WTC11 (cell line): ENCODE data around the gene CNBP. TPM values are rescaled to one million over a fixed set of nuclear protein-coding genes. Genes with fewer than 3 reads are reported as not detected.

Experiments used
- ESRRA ChIP-seq: sonication (generic); formaldehyde crosslinking; IDR thresholded peaks from 2 replicates; pipeline ENCODE4 v1.8.1; 2022; ENCODE audit warnings: mild to moderate bottlenecking, missing genetic modification reagents, borderline replicate concordance
- GRHL2 ChIP-seq: fragments of 250-450 bp; sonication (Bioruptor Pico); IDR thresholded peaks from 2 replicates; pipeline ENCODE4 v1.8.0; 2022; ENCODE audit warnings: mild to moderate bottlenecking, moderate library complexity; ENCODE audit not compliant: insufficient replicate concordance, severe bottlenecking
- IRF2 ChIP-seq: sonication (generic); formaldehyde crosslinking; IDR thresholded peaks from 2 replicates; pipeline ENCODE4 v1.8.0; 2022; ENCODE audit warnings: low read depth, missing genetic modification reagents, borderline replicate concordance
- NFATC4 ChIP-seq: fragments of 250-450 bp; sonication (Bioruptor Pico); IDR thresholded peaks from 2 replicates; pipeline ENCODE4 v1.9.0; 2021; ENCODE audit warnings: mild to moderate bottlenecking
- NFYB ChIP-seq: sonication (generic); formaldehyde crosslinking; conservative IDR thresholded peaks from 2 replicates; pipeline ENCODE4 v1.8.0; 2022; ENCODE audit warnings: low read depth, missing genetic modification reagents
- OVOL2 ChIP-seq: fragments of 250-450 bp; sonication (Bioruptor Pico); IDR thresholded peaks from 2 replicates; pipeline ENCODE4 v1.9.0; 2021; ENCODE audit warnings: mild to moderate bottlenecking, borderline replicate concordance
- ZNF138 ChIP-seq: sonication (generic); formaldehyde crosslinking; conservative IDR thresholded peaks from 2 replicates; pipeline ENCODE4 v1.8.1; 2022; ENCODE audit warnings: mild to moderate bottlenecking, moderate library complexity, missing genetic modification reagents
- ZNF219 ChIP-seq: sonication (generic); formaldehyde crosslinking; IDR thresholded peaks from 2 replicates; pipeline ENCODE4 v1.8.0; 2023; ENCODE audit warnings: missing genetic modification reagents, mild to moderate bottlenecking, borderline replicate concordance
- ZNF317 ChIP-seq: sonication (generic); formaldehyde crosslinking; IDR thresholded peaks from 2 replicates; pipeline ENCODE4 v1.8.1; 2023; ENCODE audit warnings: low read depth, mild to moderate bottlenecking, moderate library complexity, missing genetic modification reagents, borderline replicate concordance
- ZNF423 ChIP-seq: fragments of 250-450 bp; sonication (Bioruptor Pico); IDR thresholded peaks from 2 replicates; pipeline ENCODE4 v2.1.2; 2022; ENCODE audit warnings: mild to moderate bottlenecking, moderate library complexity
- total RNA-seq: library from RNA; stranded (reverse); gene quantifications from 3 replicates; pipeline ENCODE4 v1.2.3, GENCODE V29; 2021
- TF ChIP-seq, protein P1 (sequence below): sonication (generic); formaldehyde crosslinking; IDR thresholded peaks from 2 replicates; pipeline ENCODE4 v1.8.1; 2023; ENCODE audit warnings: mild to moderate bottlenecking, moderate library complexity, missing genetic modification reagents
- TF ChIP-seq, protein P2 (sequence below): sonication (generic); formaldehyde crosslinking; conservative IDR thresholded peaks from 2 replicates; pipeline ENCODE4 v1.8.1; 2023; ENCODE audit warnings: mild to moderate bottlenecking, low read depth, missing genetic modification reagents, moderate library complexity
- TF ChIP-seq, protein P3 (sequence below): fragments of 250-450 bp; sonication (Bioruptor Pico); IDR thresholded peaks from 2 replicates; pipeline ENCODE4 v1.9.0; 2021; ENCODE audit warnings: mild to moderate bottlenecking
- TF ChIP-seq, protein P4 (sequence below): fragments of 200-600 bp; IDR thresholded peaks from 2 replicates; pipeline ENCODE4 v1.8.0; 2022; ENCODE audit warnings: antibody characterized with exemption
- TF ChIP-seq, protein P5 (sequence below): fragments of 250-450 bp; sonication (Bioruptor Pico); IDR thresholded peaks from 2 replicates; pipeline ENCODE4 v1.8.0; 2021; ENCODE audit warnings: mild to moderate bottlenecking
- TF ChIP-seq, protein P6 (sequence below): sonication (generic); formaldehyde crosslinking; IDR thresholded peaks from 2 replicates; pipeline ENCODE4 v1.8.1; 2023; ENCODE audit warnings: mild to moderate bottlenecking, missing genetic modification reagents, moderate library complexity
- TF ChIP-seq, protein P7 (sequence below): sonication (generic); formaldehyde crosslinking; conservative IDR thresholded peaks from 2 replicates; pipeline ENCODE4 v1.8.1; 2022; ENCODE audit warnings: mild to moderate bottlenecking, missing genetic modification reagents
- TF ChIP-seq, protein P8 (sequence below): fragments of 250-450 bp; sonication (Bioruptor Pico); IDR thresholded peaks from 2 replicates; pipeline ENCODE4 v1.9.0; 2021; ENCODE audit warnings: mild to moderate bottlenecking, borderline replicate concordance
- TF ChIP-seq, protein P9 (sequence below): sonication (generic); formaldehyde crosslinking; IDR thresholded peaks from 2 replicates; pipeline ENCODE4 v1.8.0; 2022; ENCODE audit warnings: mild to moderate bottlenecking, missing genetic modification reagents

Gene CNBP
- total RNA-seq, 1 experiment from 2014 or later: 329 TPM

DNA sequence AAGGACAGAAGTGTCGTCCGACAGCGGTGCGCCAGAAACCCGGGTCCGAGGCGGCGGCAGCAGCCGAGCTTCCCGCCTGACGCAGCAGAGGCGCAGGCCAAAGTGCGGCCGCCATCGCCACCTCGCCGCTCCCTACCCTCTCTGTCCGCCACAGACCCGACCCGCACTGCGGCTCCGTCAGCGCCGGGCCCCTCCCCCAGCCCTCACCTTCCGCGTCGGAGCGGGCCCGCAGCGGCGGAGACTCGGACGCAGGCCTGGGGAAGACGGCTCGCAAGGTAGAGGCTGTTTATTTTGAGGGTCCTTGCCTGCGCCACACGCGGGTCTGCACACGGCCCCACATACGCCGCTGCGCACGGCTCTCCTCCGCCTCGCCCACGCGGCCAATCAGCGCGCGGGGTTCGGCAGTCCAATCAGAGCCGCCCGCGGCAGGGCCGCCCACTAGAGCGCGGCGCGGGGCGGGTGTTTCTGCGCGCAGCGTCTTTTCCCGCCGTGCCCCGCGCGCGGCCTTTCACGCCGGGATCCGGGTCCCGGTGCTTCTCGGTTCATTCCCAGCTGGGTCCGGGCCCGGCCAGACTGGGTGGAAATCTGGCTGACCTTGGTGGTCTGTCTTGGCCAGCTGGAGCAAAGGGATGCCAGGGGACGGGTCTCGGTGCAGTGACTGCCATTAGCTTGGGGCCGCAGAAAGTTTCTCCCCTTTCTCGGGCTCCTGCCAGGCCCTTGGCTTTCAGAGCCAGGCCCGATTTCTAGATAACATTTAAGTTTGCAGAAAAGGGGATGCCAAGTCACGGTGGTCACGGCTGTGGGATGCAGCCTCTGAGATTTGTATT is at the start of gene CNBP (continued):
- TF ChIP-seq, protein P1, sequence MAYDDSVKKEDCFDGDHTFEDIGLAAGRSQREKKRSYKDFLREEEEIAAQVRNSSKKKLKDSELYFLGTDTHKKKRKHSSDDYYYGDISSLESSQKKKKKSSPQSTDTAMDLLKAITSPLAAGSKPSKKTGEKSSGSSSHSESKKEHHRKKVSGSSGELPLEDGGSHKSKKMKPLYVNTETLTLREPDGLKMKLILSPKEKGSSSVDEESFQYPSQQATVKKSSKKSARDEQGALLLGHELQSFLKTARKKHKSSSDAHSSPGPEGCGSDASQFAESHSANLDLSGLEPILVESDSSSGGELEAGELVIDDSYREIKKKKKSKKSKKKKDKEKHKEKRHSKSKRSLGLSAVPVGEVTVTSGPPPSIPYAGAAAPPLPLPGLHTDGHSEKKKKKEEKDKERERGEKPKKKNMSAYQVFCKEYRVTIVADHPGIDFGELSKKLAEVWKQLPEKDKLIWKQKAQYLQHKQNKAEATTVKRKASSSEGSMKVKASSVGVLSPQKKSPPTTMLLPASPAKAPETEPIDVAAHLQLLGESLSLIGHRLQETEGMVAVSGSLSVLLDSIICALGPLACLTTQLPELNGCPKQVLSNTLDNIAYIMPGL: peak; percentile 96
- TF ChIP-seq GRHL2 (CRISPR knock-in tag) (no peak), NFATC4 (no peak), NFYB (peak; percentile 87), ZNF219 (CRISPR knock-in tag) (peak; percentile 15; the same call in 1 of the 2 replicates), ESRRA (no peak), ZNF317 (CRISPR knock-in tag) (no peak), ZNF138 (CRISPR knock-in tag) (no peak; the same call in 1 of the 2 replicates), OVOL2 (CRISPR knock-in tag) (no peak), IRF2 (CRISPR knock-in tag) (0 out of 2 replicates have a peak, but pooled peaks have one; percentile 27), ZNF423 (no peak)
- TF ChIP-seq, protein P2, sequence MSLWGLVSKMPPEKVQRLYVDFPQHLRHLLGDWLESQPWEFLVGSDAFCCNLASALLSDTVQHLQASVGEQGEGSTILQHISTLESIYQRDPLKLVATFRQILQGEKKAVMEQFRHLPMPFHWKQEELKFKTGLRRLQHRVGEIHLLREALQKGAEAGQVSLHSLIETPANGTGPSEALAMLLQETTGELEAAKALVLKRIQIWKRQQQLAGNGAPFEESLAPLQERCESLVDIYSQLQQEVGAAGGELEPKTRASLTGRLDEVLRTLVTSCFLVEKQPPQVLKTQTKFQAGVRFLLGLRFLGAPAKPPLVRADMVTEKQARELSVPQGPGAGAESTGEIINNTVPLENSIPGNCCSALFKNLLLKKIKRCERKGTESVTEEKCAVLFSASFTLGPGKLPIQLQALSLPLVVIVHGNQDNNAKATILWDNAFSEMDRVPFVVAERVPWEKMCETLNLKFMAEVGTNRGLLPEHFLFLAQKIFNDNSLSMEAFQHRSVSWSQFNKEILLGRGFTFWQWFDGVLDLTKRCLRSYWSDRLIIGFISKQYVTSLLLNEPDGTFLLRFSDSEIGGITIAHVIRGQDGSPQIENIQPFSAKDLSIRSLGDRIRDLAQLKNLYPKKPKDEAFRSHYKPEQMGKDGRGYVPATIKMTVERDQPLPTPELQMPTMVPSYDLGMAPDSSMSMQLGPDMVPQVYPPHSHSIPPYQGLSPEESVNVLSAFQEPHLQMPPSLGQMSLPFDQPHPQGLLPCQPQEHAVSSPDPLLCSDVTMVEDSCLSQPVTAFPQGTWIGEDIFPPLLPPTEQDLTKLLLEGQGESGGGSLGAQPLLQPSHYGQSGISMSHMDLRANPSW (CRISPR knock-in tag): 0 out of 2 replicates have a peak, but pooled peaks have one; percentile 15
- TF ChIP-seq, protein P3, sequence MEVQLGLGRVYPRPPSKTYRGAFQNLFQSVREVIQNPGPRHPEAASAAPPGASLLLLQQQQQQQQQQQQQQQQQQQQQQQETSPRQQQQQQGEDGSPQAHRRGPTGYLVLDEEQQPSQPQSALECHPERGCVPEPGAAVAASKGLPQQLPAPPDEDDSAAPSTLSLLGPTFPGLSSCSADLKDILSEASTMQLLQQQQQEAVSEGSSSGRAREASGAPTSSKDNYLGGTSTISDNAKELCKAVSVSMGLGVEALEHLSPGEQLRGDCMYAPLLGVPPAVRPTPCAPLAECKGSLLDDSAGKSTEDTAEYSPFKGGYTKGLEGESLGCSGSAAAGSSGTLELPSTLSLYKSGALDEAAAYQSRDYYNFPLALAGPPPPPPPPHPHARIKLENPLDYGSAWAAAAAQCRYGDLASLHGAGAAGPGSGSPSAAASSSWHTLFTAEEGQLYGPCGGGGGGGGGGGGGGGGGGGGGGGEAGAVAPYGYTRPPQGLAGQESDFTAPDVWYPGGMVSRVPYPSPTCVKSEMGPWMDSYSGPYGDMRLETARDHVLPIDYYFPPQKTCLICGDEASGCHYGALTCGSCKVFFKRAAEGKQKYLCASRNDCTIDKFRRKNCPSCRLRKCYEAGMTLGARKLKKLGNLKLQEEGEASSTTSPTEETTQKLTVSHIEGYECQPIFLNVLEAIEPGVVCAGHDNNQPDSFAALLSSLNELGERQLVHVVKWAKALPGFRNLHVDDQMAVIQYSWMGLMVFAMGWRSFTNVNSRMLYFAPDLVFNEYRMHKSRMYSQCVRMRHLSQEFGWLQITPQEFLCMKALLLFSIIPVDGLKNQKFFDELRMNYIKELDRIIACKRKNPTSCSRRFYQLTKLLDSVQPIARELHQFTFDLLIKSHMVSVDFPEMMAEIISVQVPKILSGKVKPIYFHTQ (CRISPR knock-in tag): no peak
- TF ChIP-seq, protein P4, sequence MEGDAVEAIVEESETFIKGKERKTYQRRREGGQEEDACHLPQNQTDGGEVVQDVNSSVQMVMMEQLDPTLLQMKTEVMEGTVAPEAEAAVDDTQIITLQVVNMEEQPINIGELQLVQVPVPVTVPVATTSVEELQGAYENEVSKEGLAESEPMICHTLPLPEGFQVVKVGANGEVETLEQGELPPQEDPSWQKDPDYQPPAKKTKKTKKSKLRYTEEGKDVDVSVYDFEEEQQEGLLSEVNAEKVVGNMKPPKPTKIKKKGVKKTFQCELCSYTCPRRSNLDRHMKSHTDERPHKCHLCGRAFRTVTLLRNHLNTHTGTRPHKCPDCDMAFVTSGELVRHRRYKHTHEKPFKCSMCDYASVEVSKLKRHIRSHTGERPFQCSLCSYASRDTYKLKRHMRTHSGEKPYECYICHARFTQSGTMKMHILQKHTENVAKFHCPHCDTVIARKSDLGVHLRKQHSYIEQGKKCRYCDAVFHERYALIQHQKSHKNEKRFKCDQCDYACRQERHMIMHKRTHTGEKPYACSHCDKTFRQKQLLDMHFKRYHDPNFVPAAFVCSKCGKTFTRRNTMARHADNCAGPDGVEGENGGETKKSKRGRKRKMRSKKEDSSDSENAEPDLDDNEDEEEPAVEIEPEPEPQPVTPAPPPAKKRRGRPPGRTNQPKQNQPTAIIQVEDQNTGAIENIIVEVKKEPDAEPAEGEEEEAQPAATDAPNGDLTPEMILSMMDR: no peak
- TF ChIP-seq, protein P5, sequence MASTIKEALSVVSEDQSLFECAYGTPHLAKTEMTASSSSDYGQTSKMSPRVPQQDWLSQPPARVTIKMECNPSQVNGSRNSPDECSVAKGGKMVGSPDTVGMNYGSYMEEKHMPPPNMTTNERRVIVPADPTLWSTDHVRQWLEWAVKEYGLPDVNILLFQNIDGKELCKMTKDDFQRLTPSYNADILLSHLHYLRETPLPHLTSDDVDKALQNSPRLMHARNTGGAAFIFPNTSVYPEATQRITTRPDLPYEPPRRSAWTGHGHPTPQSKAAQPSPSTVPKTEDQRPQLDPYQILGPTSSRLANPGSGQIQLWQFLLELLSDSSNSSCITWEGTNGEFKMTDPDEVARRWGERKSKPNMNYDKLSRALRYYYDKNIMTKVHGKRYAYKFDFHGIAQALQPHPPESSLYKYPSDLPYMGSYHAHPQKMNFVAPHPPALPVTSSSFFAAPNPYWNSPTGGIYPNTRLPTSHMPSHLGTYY (CRISPR knock-in tag): no peak
- TF ChIP-seq, protein P6, sequence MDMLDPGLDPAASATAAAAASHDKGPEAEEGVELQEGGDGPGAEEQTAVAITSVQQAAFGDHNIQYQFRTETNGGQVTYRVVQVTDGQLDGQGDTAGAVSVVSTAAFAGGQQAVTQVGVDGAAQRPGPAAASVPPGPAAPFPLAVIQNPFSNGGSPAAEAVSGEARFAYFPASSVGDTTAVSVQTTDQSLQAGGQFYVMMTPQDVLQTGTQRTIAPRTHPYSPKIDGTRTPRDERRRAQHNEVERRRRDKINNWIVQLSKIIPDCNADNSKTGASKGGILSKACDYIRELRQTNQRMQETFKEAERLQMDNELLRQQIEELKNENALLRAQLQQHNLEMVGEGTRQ (CRISPR knock-in tag): peak; percentile 41; the same call in 1 of the 2 replicates
- TF ChIP-seq, protein P7, sequence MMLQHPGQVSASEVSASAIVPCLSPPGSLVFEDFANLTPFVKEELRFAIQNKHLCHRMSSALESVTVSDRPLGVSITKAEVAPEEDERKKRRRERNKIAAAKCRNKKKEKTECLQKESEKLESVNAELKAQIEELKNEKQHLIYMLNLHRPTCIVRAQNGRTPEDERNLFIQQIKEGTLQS (CRISPR knock-in tag): no peak
- TF ChIP-seq, protein P8, sequence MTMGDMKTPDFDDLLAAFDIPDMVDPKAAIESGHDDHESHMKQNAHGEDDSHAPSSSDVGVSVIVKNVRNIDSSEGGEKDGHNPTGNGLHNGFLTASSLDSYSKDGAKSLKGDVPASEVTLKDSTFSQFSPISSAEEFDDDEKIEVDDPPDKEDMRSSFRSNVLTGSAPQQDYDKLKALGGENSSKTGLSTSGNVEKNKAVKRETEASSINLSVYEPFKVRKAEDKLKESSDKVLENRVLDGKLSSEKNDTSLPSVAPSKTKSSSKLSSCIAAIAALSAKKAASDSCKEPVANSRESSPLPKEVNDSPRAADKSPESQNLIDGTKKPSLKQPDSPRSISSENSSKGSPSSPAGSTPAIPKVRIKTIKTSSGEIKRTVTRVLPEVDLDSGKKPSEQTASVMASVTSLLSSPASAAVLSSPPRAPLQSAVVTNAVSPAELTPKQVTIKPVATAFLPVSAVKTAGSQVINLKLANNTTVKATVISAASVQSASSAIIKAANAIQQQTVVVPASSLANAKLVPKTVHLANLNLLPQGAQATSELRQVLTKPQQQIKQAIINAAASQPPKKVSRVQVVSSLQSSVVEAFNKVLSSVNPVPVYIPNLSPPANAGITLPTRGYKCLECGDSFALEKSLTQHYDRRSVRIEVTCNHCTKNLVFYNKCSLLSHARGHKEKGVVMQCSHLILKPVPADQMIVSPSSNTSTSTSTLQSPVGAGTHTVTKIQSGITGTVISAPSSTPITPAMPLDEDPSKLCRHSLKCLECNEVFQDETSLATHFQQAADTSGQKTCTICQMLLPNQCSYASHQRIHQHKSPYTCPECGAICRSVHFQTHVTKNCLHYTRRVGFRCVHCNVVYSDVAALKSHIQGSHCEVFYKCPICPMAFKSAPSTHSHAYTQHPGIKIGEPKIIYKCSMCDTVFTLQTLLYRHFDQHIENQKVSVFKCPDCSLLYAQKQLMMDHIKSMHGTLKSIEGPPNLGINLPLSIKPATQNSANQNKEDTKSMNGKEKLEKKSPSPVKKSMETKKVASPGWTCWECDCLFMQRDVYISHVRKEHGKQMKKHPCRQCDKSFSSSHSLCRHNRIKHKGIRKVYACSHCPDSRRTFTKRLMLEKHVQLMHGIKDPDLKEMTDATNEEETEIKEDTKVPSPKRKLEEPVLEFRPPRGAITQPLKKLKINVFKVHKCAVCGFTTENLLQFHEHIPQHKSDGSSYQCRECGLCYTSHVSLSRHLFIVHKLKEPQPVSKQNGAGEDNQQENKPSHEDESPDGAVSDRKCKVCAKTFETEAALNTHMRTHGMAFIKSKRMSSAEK (CRISPR knock-in tag): no peak
- TF ChIP-seq, protein P9, sequence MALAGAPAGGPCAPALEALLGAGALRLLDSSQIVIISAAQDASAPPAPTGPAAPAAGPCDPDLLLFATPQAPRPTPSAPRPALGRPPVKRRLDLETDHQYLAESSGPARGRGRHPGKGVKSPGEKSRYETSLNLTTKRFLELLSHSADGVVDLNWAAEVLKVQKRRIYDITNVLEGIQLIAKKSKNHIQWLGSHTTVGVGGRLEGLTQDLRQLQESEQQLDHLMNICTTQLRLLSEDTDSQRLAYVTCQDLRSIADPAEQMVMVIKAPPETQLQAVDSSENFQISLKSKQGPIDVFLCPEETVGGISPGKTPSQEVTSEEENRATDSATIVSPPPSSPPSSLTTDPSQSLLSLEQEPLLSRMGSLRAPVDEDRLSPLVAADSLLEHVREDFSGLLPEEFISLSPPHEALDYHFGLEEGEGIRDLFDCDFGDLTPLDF (CRISPR knock-in tag): 0 out of 2 replicates have a peak, but pooled peaks have one; percentile 28
